Measurements from ENCODE around the gene PAX8.
A peak's percentile ranks its signal among the peaks of the same experiment; 100 is the strongest.
"Not testable (repeated sequence)": the region's sequence is repeated elsewhere in the genome, so short reads cannot be mapped to it uniquely, and the experiment has no call there.

Gene PAX8

DNA sequence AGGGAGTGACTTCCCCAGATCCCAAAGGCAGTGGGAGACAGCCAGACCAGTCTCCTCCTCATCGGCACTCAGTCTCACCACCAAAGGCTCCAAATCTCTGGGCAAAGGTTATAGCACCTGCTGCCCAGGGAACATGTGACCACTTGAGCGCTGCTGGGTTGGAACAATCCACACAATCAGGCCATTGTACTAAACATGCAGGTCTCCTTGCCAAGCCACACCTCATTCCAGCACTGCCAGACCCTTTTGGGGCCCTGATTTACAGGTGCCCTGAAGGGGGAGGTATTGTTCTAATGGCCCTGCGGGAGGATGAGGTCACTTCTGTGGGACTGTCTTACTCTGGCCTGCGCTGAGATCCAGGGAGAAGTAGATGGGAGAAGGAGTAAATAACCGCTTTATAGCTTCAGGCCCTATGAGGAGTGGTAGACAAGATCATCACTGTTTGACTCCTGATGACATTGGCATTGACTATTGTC, 10.0 kb upstream of the PAX8 start:
- DNase-seq = not testable (repeated sequence)

DNA sequence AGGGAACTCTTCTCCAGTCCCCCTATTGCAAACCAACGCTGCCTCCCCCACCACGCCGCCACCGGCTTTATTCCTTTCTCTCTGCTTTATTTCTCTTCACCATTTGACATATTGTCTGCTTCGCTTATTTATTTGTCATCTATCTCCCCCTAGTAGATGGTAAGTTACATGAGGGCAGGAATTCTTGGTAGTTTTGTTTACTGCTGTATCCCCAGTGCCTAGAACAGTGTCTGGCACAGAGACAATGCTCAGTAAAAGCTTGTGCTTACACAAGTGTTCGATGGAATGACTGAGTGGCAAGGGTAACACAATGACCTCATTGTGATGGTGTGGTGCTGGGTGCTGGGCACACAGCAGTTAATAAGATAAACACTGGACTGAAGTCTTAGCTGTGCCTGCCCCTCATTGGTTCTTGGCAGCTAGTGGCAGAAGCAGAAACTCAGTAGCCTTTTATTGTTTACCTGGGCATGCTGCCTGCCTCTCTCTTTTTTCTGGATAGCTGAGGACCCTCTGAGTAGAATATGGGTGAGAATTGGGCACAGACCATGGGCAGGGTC, 9.5 kb upstream of the PAX8 start:
- DNase-seq = not testable (repeated sequence)

DNA sequence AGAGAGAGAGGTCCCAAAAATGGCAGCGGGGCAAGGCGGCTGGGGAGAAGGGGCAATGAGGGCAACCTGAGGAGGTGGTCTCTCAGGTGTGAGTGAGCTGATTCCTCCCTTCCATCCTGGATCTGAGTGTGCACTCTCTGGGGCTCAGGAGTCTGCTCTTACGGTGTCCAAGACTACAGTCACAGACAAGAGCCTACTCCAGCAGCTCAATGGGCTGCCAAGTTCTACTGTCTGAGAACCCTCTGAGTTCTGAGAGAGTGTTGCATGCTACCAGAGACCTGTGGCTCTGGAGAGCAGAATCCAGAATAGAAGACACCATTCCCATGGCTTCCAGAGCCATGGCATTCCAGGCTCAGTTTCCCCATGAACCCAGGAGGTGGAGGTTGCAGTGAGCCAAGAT, 7.1 kb upstream of the PAX8 start:
- DNase-seq = no peak

DNA sequence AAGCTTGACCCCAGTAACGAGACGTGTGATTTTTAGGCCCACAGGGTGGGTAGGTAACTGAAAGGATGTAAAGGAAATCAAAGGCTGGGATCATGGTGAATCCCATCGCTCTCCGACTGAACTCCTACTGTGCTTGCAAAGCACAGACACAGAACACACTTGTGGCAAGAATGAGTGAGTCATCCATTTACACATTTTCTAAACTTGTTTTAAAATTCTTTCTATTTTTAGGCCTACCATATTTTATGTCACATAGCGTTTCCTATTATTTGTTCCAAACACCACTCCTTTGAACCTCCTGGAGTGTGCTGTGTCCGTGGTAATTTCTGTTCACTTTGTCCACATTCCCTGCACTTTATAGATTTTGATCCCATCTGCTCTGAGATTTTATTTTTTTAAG, 6.3 kb upstream of the PAX8 start:
- not testable (repeated sequence) for DNase-seq

DNA sequence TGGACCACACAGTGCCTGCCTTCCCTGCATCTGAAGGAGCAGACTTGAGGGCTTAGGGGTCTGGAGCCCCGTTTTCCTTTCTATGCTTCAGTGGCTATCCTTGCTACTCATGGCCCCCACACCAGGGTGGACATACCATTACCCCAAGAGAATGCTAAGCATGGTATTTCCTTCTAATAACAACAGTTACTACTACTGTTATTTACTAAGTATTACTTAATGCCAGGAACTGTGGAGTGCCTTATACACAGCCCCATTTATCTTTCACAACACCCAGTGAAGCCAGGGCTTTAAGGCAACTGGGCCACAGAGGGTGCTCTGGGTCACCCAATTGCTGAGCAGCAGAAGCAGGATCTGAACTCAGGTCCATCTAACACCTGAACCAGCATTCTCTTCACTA, 5.8 kb upstream of the PAX8 start:
- no peak for DNase-seq

DNA sequence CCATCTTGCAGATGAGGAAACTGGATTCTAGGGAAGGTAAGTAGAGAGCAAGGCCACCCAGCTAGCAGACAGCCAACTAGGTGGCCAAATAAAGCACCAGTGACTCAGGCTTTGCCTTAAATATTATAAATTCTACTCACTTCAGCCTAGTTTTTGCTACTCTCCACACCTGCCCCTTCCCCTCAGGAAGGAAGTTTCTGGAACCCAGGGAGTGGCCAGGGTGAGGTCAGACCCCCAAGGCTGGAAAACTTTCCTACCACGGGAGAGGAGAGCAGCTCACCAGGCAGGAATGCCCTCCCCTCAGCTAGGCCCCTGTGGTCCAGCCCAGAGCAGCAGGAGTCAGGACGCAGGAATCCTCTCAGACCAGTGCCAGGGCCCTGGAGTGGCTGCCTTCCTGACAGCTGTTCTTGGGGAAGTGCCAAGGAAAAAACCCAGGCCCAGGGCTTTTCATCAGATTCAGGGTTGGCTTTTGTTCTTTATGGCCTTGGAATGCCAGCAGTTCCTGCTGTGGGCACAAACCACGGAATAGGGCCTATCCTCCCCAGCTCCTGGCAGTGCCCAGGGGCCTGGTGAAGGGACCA, 5.1 kb upstream of the PAX8 start:
- no peak for DNase-seq

DNA sequence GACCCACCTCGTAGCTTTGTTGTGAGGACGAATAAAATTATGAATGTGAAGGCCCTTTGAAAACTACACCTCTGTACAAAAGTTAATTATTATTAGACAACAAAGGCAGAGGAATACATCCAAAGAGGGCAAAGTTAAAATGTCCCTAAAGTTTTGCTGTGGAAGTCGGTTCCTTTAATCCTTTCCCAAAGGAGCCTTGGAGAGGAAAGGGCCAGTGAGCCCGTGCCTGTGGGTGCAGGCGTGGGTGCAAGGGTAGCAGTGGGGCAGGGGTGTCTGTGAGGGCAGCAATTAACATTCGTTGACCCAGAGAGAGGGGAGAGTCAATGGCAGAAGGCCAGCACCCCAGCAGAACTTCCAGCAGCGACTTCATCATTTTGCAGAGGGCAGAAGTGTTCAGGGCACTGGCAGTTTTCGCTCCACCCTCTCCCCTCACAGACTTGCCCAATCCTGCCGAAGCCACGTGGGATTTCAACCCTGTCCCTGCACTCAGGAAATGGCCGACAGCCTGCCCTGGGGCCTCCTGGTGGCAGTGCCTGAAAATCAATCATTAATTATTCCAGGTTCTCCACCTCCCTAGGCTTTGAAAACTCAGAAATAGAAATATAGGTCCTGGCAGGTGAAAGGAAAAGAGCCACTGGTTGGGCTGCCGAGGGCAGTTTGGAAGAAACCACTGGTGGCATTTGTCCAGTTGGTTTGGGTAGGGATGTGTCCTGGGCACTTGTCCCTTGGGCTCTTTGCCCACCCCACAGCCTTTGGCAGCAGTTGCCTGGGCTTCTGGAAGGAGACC, 4.2 kb upstream of the PAX8 start:
- peak; percentile 44 to 48 for DNase-seq

DNA sequence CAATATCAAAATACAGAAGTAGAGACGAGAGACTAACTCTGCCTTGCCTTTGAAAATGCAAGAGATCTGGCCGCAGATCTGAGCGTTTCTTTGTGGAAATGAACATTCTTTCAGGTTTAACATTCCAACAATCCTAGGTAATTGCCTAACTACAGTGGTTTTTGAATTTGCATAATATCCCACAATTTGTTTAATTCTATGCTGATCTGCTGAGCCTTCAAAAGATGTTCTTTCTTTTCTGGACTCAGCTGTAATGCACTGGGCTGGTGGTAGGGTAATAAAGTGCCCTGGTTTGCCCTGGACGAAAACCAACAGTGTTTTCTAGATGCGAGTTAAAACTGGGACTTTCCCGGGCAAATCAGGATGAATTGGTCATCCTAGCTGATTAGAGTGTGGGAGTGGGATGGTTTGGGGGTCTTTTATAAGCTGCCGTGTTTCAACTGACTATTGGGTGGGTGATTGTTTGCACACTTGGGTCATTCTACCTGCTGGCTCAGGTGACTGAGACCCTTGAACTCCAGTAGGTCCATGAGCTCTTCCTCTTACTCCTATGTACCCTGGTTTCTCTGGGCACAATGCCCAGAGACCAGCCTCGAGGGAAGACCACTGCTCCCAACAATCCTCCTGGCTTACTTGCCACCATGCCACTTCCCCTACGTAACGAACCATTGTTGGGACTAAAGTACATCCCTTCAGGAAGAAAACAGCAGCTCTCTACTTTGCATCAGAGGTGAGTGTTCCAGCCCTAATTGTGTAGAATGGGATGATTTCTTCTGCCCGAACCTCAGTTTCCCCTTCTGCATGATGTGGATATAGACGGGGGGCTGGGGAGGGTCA, 3.4 kb upstream of the PAX8 start:
- no peak for DNase-seq

DNA sequence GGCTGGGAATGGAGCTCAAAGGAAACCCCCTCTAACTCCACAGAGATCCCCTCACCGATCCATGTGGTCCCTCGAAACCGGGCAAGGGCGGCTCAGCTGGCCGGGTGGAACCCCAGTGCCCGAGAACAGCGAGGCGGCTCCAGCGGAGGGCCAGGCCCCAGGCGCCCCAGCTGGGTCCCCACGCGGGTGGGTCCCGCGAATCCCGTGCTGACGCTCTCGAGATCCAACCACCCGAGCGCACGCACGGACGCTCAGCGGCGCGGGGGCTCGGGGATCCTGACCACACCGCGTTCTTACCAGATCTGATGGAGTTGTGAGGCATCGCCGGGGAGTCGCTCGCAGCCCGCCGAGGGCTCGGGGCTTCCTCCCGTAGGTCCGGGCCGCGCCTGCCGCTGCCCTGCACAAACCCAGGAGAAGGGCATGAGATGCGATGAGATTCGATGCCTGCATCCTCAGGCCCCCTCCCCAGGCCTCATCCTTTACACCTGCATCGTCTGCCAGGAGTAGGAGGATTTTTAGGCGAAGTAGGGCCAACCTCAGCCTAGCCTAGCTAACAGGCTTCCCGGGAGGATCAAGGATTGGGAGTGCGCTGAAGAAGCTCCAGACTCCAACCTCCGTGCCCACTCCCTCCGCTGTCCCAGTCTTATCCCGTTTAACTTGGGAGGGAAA, 514 bp downstream of the PAX8 start:
- DNase-seq = no peak

DNA sequence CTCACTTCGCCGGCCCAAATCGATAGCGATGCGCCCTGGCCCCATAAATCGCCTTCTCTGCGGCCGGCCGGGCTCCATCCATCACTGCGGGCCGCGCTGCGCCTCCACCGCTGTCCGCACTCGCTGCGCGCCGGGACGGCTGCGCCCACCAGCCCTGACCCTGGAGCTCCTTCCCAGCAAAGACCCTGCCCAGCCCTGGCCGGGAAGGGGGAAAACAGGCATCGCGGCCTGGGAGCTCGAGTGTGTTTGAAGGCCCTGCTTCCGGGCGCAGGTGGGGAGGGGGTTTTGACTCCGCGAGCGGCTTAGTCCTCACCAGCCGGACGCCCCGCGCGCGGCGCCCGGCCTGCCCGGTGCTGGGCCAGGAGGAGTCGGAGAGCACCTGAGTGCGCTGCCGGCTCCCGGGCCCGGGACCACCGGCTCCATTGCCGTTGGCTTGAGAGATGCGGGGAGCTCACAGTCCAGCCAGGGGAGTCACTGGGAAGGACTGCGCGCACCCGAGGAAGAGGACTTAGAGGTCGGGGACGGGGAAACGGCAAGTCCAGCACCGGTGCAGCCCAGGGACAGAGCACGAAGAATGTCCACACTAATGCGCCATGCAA, 1.1 kb downstream of the PAX8 start:
- no peak for DNase-seq

DNA sequence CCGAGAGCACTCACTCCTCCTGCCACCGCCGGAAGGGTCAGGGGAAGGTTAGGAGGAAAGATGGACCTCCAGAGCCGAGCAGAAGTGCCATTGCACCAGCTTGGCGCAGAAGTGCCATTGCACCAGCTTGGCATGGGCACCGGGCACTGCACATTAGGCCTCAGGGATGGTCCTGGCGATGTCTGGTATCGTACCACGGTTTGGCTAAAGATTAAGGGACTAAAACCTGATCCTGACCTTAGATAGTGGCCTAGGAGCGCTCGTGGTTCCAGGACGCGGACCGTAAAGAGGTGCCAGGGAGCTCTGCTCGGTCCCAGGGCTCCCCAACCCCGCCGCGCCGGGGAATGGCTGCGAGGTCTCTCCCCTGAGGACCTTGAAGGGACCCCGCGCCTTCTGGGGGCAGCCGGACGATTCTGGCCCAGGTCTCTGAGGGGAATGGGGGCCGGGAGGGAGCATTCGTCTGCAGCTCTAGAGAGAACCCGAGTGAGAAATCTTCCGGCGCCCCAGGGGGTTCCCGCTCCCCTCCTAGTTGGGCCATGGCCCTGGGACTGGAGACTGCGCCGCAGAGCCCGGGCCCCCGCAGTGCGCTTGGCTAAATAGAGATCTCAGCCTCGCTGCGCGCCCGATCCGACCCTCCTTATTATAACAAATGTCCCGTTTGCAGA, 1.8 kb downstream of the PAX8 start:
- no peak for DNase-seq

DNA sequence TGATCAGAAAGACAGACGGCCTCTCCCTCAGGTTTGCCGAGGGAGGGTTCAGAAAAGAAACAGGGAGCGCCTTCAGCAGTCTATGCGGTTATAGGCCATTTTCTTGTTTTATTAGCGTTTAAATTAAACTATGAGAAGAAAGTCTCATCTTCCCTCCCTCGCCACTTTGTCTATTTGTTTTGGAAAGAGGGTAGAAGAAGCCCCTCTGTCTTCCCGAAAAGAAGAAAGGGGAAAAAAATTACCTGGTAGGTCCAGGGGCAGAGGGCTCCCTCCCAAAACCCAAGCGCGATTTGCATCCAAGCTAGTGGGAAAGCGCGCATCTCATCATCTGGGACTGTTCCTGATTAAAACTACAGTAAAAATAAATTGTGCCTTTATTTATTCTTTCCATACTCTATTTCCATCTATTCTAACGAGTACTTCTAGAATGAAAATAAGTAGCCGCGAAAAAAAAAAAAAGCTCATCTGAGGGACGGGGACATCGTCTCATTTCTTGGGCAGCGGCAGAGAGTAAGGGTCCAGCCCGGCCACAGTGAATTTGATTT, 2.4 kb downstream of the PAX8 start:
- DNase-seq = no peak

DNA sequence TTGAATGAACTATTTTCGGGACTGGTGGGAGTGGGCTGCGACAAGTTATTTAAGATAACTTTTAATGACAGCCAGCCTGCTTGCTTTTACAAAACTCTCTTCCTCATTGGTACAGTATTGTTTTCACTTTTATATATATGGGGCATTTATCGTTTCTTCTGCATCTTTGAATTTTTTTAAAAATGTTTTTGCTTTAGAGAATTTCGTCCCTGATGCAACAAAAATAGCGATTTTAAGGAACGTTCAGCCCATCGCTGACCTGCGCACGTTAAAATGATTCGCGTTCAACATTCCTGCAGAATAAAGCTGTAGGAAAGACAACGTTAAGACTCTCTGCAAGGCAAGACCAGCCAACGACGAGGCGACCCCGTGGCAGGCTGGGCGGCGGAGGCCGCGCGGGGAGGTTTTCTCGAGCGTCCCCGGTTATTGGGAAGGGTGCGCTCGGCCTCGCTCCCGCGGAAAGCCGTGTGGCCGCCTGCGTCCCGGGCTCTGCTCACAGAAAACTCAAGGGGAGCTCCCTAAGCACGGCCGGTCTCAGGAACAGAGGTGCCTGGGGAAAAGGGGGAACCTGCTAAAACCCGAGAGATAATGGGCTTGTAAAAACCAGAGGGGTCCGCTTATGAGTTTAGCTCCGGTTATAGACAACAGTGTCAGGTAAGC, 3.0 kb downstream of the PAX8 start:
- no peak for DNase-seq

DNA sequence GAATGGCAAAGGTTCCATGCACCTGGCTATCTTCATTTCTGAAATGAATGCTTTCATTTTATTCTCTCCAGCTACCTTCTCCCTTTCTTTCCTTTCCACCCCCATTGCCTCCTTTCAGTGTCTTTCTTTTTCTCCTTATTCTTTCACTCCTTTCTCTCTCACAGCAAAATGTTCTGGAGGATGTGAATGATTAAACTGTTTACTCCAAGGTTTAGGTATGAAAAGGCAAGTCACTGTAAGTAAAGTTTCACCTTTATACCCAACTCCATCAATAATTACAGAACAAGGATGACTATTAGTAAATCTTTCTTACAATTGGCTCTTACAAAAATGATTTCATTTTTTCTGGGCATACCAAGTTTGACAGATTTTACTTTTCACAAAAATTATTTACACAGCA, 4.3 kb downstream of the PAX8 start:
- DNase-seq = no peak

DNA sequence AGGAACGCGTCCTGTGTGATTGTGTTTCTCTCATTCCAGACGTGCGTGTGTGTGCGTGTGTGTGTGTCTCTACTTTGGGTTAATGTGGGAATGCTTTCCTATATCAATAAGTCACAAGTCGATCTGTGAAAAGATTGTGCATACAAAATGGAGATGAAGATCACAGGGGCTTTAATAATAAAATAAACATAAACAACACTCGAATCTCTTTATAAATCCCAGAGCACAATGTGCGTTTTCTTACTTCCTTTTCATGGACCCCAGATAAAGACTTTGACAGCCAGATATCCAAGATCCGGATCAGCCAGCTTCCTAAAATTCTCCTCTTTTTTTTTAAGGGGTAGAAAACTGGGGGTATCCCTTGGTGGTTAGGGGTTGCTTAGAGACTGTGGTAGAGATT, 4.7 kb downstream of the PAX8 start:
- no peak for DNase-seq

DNA sequence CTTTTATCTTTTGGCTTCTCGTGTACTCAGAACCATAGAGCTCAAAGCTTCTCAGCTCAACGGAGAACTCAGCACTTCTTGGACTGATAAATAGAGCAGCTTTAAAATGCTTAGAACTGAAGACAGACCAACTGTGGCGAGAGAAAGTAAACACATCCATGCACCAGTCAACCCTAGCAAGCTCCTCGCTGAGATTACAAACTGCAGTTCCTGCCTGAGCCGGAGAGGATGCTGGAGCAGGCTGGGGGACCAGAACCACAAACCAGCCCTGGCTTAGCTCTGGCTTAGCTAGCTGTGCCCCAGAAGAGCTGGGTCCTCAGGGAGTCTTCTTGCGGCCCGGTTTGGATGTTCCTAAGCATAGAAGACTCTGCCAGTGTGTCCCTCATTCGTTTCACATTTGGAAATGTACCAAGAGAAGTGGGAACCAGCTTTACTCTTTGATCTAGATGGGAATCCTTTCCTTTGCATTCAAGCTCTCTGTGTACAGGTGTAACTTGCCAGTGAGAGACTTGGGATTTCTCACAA, 5.6 kb downstream of the PAX8 start:
- DNase-seq = no peak

DNA sequence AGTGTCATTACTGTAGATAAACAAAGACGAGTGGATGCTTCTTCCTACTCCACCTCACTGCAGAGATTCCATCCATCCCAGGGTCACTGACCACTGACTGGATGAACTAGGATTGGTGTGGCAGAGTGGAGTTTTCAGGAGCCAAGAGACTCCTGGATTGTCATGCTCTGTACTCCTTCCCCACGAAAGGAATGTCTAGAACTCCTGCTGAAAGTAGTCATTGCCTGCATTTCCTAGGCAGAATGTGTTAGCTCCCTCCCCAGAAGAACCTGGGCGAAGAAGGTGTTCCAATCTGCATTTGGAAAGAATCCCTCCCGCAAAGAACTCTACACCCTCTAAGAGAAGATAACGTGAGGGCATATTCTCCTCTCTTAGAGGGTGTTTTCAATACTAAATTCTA, 6.2 kb downstream of the PAX8 start:
- no peak for DNase-seq

DNA sequence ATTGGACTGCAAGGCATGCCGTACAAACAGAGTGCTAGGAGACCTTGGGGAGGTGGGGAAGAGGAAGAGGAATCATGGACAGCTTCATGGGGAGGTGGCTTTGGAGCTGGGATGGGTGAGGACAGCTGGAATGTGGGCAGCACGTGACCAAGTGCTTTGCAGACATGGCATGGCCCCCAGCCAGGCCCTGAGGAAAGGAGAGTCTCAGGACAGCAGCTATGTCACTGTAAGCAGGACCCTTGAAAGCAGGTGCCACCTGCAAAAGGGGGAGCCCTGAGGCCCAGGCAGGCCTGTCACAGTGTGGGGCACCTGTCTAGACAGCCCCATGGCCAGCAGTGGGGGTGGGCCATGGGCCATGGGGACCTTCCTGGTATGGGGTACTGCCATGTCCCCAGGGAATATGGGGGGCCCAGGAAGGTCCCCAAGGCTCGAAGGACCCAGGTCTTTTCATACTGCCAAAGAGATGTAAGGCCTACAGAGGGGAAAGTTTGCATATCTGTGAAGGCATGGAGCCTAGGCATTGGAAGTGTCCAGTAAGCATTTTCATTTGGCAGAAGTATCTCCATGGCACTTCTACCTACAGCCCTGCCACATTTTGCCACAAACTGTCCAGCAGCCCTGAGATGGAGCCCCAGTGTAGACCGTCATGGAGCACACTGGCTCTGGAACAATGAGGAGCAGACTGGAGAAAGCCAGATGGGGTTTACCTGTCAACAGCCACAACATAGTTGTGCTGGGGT, 9.9 kb downstream of the PAX8 start:
- DNase-seq = no peak

DNA sequence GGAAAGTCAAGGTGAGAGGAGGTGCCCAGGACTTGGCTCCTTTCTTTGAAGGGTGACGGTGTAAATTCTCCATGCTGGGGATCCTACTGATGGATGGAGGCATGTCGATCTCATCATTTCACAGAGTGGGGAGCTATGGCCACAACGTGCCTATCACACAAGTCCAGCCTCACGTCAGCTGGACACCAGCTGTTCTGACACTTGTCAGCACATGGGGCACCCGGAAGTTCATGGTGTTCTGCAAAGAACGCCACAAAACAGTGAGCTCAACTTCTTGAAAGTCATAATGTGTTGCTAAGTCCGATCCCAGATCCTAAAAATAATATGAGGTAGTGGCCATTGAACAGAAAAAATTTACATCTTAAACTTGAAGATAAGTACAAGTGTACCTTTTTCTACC, 12.3 kb downstream of the PAX8 start:
- no peak for DNase-seq
